A673 (cell line): Measurements from ENCODE around the gene FBXW12.

ENCODE experiments used
- EZH2 ChIP-seq: fragments of 200-600 bp; sonication (generic); IDR thresholded peaks from 2 replicates; pipeline ENCODE4 v1.6.1; 2017; ENCODE audit warnings: borderline replicate concordance, low read depth, mild to moderate bottlenecking, mixed read lengths, antibody characterized with exemption, low read length; ENCODE audit not compliant: poor library complexity, severe bottlenecking
- TF ChIP-seq, protein P1 (sequence below): fragments of 300-800, 200-600 bp; sonication (generic); conservative IDR thresholded peaks from 2 replicates; pipeline ENCODE4 v1.5.1; 2017; ENCODE audit warnings: low read depth, mild to moderate bottlenecking, antibody characterized with exemption, low read length, moderate library complexity, mixed read lengths

DNA sequence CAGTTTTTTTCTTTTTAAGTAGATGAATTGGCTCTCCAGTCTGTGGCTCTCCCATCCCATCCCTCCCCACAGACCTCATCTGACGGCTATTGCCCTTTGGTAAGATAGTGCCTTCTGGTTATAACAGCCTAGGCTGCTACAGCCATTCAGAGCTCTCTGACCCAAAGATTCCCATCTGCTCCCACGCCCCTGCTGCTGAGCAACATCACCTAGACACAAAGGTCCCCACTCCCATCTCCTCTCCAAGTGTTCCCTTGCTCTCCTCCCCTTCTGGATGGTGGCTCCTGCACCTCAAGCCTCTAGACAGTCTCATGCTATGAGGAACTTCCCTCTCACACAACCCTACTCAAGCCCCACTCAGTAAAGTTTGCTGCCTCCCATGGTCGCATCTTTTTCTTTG, 23.7 kb downstream of the FBXW12 start:
- TF ChIP-seq, protein P1, sequence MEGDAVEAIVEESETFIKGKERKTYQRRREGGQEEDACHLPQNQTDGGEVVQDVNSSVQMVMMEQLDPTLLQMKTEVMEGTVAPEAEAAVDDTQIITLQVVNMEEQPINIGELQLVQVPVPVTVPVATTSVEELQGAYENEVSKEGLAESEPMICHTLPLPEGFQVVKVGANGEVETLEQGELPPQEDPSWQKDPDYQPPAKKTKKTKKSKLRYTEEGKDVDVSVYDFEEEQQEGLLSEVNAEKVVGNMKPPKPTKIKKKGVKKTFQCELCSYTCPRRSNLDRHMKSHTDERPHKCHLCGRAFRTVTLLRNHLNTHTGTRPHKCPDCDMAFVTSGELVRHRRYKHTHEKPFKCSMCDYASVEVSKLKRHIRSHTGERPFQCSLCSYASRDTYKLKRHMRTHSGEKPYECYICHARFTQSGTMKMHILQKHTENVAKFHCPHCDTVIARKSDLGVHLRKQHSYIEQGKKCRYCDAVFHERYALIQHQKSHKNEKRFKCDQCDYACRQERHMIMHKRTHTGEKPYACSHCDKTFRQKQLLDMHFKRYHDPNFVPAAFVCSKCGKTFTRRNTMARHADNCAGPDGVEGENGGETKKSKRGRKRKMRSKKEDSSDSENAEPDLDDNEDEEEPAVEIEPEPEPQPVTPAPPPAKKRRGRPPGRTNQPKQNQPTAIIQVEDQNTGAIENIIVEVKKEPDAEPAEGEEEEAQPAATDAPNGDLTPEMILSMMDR: no peak
- no peak for TF ChIP-seq EZH2
